Islet of Langerhans (tissue), 1 donor: ENCODE results near the gene KRCC1.

Source experiments
- FAIRE-seq: peaks from one replicate; lab custom pipeline; 2011; peaks lifted over from hg19 to GRCh38; lab: Jason Lieb, UNC

The KRCC1 gene

DNA sequence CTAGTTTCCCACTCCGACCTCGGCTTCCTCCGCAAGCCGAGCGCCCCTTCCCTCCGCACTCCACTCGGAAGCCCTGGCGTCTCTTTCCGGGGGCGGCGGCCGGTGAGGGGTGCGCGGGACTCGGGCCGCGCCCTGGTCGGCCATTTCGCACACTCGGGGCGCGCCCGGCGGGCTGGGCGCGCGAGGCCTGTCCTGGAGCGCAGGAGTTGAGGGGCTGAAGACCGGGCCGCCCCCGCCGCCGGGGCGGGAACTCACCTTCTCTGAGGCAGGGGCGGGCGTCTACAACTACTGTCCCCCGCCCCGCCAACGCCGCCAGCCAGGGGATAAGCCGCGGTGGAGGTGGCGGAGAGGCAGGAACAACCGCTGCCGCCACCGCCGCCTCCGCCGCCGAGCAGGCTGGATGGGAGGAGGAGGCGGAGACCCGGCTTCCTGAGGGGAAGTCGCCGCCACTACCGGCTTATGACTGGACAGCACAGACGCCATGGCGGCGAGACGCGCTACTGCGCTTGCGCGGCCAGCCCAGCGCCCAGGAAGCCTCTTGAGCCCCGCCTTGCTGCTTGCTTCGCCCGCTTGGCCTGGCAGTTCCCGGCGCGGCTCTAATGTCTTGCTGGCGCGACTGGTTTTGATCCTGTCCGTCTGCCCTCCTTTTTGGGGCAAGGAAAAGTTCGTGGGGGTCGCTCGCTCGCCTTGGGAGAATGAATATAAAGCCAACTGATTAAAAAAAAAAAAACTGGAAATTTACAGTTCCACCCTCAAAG, at the start of gene KRCC1:
Gene KRCC1 (minus strand): TSS at position 413 of the 758 bp plus-strand sequence. CDS start 27,220 bp downstream, outside the sequence.
- FAIRE-seq, result no peak

DNA sequence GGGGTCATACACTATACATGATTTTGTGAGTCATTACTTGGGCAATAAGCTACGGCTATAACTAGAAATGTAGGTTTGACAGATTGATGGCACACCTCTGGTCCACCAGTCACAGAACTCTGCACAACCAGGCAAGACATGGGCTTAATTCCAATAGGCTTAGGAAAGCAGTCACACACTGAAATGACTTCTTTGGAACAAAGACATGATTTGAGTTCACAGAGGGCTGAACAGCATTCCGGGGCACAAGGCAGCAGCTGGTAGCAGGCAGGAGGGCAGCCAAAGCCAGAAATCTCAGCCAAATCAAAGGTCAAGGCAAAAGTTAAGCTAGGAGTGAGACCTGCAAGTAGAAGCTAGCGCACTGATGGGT, 44.9 kb upstream of the KRCC1 start:
- no peak for FAIRE-seq

DNA sequence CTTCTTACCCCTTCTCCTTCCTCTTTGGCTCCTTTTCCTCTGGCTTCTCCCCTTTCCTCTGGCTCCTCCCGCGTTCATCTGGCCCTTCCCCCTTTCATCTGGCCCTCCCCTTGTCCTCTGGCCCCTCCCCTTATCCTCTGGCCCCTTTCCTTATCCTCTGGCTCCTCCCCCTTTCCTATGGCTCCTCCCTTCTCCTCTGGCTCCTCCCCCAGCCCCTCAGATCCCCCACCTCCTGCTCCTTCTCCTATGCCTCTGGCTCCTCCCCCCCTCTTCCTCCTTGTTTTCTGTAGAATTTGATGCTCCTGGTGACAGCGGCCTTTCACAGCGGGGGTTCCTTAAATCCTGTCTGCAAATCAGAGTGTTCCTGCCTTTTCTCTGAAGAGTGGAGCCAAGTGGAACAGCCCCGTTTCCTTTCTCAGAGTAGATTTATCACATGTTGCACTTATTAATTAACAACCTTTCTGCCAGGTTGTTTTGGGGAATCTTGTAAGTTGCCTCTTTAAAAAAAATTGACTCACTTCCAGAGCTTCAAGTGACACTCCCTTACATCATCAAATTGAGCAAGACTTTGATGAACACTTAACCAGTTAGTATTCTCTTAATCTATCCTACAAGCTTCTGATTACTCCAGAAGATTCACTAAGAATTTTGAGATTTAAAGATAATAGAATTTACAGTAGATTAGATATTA, 44.4 kb upstream of the KRCC1 start:
- no peak for FAIRE-seq

DNA sequence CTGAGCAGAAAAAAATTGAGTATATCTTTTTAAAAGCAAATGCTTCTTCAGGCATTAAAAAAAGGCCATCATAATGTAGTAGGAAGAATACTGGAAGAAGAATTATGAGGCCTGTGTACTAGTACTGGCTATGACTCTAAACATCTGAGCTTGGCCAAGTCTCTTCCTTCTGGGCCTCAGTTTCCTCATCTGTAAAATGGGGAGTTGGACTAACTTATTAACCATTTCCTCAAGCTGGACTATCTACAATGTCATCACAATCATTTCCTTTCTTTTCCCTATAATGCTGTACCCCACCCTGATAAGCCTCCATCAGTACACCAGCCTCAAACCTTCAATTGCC, 42.9 kb upstream of the KRCC1 start:
- no peak for FAIRE-seq

DNA sequence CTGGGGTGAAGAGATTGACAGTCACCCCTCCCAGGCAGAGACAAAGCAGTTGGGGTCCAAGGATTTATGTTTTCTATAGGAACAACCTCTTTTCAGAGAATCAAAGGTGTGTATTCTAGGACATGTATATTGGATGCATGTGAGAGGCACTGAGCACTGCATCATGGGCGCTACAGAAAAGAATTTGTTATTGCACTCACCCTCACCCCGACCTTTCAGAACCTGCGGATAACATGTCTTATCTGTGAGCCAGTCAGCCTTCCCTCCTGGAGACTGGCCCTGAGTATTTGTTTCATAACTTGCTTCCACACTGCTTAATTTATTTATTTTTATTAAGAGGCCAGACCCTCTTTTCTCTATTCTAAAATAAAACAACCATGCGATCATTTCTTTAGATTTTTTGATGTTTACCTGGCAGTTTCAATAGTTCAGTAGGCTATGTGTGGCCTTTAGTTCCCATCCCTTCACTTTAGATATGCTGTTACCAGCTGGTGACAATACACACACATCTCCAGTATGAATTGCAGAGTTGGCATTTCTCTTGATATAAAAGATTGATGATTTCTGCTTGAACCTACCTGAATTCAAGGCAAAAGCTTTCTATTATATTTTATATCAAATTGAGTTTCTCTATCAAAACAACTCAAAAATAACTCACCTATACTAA, 42.4 kb upstream of the KRCC1 start:
- FAIRE-seq, result no peak

DNA sequence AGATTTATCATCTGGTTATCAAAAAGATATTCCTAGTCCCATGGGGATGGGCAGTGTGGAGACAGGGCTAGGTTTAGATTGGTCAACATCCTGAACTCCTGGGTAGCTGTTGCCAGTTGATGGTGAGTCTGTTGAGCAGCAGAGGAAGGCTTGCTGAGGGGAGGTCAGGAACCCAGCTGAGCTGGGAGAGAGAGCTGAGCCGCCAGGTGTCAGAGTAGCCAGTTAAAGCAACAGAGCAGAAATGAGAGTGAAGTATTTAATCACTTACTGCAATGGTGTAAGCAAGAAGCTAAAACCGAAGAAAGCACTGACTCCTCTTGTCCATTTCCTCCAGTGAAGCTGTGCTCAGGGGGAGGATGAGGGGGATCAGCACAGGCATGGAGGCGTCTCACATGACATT, 41.6 kb upstream of the KRCC1 start:
- no peak for FAIRE-seq

DNA sequence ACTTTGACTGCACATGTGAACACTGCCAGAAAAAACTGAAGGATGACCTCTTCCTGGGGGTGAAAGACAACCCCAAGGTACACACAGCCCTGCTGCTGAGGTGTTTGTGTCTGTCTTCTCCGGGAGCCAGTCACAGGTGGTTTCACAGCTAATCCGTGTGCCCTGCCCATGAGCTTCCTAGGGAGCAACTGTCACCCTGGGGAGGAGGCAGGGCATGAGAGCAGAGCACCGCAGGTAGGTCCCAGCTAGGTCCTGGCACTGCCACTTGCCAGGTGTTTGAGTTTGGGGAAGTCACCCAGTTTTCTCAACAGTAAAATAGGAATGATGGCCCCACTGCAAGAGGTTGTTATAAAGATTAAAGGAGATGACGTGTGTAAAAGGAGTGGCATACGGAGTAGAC, 41.1 kb upstream of the KRCC1 start:
- FAIRE-seq, result no peak

DNA sequence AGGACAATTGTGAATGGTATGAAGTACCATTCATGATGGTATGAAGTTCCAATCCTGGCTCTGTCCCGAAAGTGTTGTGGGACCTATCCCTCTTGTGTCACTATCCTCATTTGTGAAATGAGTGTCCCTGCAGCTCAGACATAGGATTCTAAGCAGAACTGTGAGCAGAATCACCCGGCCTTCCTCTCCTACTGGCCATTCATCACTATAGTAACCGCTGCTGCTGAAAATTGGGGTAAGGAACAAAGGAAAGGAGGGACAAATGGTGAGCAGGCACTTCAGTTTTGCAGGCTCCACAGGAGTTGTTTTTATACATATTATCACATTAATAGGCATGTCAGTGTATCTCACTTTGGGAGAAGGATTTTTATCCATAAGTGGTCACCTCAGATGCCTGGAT, 39.4 kb upstream of the KRCC1 start:
- no peak for FAIRE-seq

DNA sequence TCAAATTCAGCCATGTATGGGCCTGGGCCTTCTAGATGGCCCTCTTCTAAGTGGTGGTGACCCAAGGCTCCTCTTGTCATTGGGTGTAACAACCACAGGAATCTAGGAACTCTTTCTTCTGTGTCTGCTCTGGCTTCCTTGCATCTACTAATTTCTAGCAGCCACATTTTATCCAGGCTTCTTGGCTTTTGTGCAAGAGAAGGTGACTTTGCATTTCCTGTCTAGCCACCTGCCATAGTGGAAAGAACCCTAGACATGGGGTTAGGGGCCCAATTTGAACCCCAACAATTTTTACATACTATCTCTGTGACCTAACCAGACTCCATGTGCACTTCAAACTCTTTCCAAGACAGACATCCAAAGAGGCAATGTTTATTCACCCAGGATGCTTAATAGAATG, 37.2 kb upstream of the KRCC1 start:
- FAIRE-seq, result no peak

DNA sequence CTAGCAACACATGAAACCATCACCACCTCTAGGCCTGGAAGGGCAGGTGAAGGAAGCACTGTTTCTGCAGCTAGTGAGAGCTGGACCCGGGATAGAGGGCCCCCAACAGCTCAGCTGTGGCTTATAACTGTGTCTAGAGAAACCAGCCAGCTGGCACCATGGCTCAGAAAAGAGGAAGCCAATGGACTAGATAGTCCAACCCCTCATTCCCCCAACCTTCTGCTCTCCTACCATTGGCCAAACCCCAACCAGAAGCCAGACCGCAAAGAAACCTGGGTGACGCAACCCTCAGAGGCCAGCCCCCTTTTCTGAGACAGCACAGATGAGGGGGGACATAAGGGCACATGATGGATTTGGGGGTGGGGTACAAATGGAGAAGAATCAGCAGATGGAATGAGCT, 36.4 kb upstream of the KRCC1 start:
- FAIRE-seq, result no peak

DNA sequence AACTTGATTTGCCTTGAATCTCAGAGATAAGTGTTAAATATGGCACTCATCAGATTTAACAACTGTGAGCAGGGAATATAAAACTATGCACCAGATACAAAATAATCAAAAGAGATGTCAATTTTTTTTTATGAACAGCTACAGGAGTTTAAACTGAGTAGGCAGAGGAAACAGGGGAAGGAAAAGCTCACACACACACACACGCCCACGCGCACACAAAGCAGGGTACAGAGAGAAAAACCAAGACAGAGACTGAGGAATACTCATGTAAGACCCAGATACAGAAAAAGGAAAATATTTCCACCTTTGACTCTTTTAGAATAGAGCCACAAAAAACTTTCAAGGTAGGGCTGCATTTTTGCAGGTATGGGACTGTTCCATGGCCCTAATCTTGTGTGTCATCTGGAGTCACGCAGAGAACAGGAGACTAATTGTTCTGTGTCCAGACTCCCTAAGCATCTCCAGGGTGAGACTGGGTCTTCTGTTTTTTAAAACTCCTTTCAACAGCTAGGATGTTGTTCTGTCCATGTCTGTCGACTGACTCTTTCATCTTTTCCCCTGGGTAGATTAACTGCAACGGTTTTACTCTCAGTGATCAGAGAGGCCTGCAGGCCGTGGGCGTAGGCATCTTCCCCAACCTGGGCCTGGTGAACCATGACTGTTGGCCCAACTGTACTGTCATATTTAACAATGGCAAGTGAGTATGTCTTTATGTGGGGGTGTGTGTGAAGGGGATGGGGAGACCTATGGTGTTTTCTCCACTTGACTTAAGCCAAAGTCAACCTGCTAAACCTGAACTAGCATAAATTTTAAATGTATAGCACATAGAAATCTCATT, 35.1 kb upstream of the KRCC1 start:
- FAIRE-seq, result no peak

DNA sequence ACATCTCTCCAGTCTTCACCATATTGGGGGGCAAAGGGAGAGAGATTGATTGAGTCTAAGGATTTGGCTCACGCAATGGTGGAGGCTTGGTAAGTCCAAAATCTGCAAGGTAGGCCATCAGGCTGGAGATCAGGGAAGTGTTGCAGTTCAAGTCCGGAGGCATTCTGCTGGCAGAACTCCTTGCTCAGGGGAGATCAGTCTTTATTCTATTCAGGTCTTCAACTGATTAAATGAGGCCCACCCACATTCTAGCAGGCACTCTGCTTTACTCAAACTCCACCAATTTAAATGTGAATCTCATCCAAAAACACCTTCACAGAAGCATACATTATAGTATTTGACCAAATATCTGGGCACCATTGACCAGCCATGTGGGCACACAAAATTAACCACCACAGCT, 33.4 kb upstream of the KRCC1 start:
- no peak for FAIRE-seq

DNA sequence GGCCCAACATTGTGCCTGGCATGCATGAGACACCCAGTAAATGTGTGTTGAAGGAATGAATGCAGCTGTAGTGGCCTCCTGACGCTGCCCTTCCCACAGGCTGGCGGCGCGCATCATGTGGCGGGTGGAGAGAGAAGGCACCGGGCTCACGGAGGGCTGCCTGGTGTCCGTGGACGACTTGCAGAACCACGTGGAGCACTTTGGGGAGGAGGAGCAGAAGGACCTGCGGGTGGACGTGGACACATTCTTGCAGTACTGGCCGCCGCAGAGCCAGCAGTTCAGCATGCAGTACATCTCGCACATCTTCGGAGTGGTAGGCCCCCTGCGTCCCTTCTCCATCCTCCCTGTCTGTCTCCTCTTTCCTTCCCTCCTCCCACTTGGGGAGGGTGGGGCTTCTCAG, 32.2 kb upstream of the KRCC1 start:
- no peak for FAIRE-seq

DNA sequence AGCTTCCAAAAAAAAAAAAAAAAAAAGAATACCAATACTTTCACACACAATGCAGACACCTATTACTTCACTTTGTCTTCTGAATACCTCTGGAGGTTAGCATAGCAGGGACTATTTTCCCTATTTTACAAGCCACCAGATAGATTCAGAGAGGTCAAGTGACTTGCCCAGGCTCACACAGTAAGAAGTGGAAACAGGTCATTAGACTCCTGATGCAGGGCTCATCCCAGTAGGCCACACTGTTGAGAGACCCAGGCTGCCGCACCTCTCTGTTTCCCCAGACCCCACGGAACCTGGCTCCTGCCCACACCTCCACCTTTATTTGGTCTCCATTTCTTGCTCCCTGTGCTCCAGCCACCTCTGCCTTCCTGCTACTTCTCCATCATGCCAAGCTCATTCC, 31.5 kb upstream of the KRCC1 start:
- FAIRE-seq, result no peak

DNA sequence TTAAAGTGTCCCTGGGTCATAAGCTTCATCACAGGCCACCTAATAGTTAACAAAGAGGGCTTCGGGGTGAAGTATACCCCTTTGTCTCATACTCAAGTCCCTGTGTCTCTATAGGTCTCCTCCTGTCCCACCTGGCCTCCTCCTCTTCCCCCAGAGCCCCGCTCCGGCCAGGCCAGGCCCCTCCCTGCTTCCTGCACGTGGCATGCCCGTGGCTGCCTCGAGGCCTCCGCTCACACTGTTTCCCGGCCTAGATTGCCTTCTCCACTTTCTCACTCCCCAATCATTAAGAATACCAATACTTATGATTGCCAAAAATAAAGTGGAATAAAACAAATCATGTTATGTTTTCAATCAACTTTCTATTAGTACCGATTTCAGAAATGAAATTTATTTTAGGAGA, 30.8 kb upstream of the KRCC1 start:
- FAIRE-seq, result no peak

DNA sequence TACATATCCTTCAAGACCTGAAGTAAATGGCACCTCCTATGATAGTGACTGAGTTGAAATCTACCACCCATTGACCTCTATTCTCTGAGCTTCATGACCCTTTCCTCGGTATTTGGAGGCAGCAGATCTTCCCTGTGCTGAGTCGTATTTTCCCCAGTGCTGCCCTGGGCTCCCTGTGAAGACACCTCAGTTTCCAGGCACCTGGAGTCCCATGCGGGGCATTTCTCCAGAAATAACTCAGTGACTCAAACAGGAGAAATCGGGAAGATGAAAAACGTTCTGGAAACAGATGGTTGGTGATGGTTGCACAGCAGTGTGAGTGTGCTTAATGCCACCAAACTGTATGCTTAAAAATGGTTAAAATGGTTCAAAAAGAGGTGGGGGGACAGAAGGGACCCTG, 30.0 kb upstream of the KRCC1 start:
- FAIRE-seq, result no peak

DNA sequence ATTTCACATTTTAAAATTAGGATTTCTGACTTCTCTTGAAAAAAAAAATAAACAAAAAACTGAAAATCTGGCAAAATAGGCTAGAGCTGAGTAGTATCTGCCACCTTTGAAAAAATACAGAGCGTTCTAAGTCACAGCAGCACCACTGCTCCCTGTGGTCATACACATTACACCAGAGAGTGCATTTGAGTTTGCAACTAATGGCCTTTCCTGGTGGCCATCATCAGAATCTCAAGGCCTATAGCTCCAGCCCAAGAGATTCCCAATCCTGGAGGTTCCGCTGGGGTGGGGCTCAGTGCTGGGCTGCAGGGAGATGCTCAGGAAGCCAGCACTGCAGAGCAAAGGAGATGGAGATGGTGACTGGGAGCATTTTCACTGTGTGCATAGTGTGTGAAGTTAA, 29.5 kb upstream of the KRCC1 start:
- FAIRE-seq, result no peak

DNA sequence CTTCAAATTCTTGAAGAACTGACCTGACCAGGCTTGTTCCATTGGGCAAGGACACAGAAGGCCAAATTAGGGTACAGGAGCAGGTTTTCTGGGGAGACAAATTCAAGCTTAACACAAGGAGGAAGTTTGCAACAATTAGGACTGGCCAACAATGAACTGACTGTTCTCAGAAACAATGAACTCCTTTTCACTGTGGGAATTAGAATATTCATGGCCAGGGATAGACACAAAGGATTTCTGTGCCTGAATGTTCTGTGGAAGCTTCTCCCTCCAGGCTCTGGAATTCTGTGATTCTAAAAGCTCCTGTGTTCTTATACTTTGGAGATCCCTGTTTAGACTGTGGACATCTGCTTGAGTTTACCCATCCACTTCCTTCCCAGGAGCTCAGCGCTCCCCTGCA, 27.2 kb upstream of the KRCC1 start:
- no peak for FAIRE-seq

DNA sequence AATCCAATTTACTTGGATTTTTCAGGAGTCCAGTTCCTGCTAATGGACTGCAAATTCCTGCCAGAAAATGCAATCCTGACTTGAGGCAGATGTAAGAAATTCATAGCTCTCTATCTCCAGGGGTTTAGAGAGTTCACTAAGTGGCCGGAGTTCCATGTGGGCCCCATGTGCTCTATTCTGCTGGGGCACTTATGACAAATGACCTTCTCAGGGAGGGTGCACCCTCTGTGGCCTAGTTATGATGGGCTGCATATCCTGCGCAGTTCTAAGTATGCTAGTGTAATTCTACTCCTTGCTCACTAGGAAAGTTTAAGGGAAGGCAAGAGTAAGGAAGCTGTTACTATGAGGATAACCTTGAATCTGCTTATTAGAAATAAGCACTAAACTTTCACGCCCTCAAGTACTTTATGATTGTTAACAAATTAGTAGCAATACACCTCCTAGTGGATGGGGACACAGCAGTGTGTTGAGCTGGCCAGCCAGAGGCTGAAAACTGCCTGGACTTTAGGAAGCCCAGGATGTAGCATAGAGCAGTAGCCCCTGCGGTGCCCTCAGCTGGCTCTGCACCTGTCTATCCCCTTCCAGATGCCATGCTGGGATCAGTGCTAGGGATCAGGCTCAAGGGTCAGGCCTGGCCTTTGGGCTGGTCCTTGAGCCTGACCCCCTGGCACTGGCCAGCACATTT, 26.5 kb upstream of the KRCC1 start:
- FAIRE-seq, result no peak

DNA sequence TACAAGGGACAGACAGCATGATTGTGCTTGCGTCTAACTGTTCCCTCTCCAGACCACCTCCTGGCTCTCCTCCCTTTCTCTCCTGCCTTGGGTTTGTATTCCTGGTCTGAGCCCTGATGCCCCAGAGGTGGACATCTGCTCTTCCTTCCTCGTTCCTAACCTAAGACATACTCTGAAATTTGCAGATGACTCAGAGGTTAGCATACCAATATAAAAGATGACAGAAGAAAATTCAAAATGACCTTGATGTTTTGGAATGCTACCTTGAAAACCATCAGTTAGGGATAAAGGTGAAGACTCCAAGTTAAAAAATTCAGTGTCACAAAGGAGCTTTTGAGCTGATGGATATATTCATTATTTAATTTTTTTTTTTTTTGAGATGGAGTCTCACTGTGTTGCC, 25.0 kb upstream of the KRCC1 start:
- FAIRE-seq, result no peak

DNA sequence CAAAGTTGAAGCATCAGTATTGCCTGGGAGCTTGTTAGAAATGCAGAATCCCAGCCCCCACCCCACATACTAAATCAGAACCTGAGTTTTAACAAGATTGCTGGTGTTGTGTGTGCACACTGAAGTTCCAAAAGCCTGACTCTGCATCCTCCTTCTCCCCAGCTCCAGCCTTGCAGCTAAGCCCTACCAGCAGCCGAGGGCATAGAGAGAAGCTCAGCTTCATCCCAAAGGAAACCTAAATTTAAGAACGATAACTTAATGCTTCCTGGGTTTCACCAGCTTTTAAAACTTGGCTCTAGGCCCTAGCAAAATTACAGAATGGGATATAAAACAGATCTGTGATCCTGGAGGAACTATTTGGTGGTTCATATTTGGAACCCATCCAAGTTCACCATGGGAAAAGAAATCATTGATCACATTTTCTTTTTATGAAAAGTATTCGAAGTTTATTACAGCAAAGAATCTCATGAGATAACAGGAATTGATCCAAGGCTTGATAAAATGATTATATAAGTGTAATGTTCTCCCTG, 23.1 kb upstream of the KRCC1 start:
- FAIRE-seq, result no peak

DNA sequence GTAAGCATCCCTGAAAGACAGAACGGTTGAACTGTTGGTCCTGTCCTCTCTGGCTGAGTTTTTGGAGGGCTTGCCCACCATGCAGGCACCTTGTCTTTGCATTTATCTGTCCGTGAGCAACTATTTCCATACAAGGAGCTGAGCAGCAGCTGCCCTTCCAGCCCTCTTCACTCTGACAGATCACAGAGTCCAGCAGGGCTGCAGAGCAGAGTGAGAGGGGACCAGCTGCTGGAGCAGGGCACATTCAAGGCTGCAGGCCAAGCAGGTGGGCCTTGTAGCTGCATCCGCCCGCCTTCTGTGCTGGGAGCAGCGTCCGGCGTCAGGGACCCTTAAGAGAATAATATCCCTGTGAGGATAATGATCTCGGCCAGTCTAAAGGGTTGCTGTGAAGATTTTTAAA, 21.5 kb upstream of the KRCC1 start:
- FAIRE-seq, result no peak
